NCI-H226 (cell line): Measurements from ENCODE around the gene KRT6A.
"Not testable (repeated sequence)": the region's sequence is repeated elsewhere in the genome, so short reads cannot be mapped to it uniquely, and the experiment has no call there.

Experiments
- DNase-seq: peaks from one replicate; pipeline ENCODE4 v3.0.0-alpha.2; 2015

KRT6A gene

DNA sequence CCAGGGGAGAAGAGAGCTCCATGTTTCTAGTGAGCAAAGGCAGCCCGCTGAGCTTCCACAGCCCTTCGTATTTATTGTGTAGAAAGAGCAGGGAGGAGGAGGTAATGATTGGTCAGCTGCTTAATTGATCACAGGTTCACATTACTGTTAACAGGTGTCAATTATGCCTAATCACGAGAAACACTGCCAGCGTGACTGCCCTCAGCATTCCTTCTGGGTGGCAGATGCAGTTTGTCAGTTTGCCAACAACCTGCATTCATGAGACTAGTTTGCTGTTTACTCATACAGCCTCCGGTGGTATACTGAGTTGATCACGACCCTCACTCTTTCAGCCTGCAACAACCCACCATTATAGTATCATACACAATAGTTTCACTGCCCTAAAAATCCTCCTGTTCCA is 7.5 kb upstream of the KRT6A start:
- not testable (repeated sequence) for DNase-seq

DNA sequence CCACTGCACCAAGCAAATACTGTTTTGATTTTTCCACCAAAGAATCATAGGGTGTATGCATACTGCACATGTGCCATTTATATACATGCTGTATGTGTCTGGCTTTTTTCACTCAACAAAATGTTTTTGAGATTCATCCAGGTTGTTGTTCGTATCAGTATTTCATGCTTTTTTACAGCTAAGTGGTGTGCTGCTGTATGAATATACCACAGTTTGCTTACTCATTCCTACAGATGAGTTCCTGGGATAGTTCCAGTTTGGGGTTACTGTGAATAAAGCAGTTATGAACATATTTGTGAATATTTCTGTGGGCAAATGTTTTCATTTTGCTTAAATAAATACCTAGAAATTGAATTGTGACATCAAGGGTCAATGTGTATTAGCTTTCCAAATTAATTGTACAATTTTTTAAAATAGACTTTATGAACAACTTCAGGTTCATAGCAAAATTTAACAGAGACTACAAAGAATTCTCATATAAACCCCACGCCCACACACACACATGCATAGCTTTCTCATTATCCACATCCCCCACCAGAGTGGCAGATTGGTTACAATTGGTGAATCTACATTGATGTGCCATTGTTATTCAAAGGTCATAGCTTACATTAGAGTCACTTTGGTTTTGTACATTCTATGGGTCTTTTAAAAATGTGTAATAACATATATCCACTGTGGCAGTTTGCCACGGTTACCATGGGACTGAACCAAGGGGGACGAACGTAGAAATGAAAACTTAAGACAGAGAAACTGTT is 6.9 kb upstream of the KRT6A start:
- DNase-seq, result peak; percentile 50

DNA sequence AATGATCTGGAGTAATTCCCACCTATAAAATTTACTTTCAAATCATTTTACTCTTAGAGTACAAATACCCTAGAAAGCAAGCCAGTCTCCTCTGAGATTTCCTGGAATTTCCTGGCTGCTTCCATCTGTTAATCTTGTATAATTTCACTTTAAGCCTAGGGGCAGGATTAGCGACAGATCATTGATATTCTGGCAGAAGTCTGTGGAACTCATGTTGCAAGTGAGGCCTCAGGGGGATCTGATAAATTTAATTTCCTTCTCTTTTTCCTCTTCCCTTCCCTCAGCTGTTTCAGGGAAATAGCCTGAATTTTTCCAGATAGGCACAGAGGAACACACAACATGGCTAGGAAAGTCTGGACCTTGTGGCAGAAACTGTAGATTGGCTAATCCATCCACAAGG is 5.9 kb upstream of the KRT6A start:
- DNase-seq, result no peak

DNA sequence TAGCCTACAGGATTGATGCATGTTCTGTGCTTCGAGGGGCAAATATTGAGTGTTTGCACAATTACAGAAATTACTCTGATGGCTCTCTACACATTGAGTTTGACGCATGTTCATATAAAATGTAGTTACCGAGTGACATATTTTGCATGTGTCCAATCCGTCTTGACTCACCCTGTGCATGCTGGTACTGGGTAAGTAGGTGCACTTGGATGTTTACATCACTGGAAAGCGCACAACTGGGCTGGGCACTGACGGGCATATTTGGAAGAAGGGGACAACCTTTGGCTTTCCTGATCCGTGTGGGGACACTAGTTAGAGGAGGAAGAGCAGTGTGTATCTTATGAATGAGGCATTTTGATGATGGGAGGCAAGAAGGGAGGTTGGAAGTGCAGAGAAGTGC is 4.9 kb upstream of the KRT6A start:
- DNase-seq, result no peak

DNA sequence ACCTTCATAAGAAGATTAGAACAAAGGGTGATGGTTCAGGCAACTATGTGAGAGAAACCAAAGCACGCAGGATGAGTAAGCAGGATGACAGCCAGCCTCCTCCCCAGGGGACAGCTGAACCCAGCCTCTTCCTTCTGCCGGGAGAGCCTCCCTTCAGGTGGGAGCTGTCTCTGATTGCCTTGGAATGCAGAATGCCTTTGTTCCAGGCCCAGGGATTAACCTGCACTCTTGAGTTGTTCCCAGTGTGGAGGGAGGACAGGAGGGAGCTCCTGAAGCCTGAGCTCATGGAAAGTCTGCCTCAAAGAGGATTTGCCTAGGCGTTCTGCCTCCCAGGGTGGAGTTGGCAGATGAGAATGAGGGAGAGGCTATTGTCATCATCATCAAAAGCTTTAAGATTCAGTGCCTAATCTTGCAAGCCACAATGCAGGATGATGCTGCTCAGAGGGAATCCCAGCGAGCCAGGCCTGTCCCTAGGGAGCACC is 3.6 kb upstream of the KRT6A start:
- peak; percentile 99 for DNase-seq

DNA sequence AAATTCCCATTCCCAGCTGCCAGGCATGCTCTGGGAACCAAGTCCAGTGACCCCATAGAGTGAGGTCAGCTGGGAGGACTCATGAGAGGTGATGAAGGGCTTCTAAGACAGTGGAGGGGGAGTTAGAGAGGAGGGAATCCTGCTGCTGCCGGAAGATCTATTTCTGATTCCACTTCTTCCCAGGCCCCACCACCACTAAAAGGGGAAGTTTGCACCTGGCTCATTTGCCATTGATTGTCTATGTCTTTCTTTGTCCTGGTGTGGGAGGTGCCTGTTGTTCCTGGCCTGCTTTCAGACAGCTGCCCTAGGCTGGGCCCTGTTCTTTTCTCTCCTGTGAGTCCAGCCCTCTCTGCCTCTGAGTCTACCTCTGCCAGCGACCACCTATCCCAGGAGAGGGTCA is 3.0 kb upstream of the KRT6A start:
- DNase-seq, result peak; percentile 64

DNA sequence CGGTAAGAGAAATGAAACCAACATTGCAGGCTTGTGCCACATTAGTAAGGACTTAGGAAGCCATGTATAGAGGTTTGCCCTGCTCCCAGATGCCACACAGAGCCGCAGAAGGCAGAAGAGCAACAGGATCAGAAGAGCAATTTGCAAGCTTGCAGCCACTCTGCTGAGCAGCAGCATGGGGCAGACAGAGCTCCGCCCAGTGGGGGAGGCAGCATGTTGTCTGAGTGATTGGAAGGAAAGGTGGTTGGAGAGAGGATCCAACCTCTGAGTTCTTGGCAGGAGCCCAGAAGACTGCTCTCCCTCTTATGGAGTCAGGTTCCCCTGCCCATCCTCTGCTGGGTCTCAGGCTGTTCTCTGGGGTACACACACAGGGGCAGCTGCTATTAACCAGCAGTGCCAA is 2.3 kb upstream of the KRT6A start:
- peak; percentile 97 for DNase-seq

DNA sequence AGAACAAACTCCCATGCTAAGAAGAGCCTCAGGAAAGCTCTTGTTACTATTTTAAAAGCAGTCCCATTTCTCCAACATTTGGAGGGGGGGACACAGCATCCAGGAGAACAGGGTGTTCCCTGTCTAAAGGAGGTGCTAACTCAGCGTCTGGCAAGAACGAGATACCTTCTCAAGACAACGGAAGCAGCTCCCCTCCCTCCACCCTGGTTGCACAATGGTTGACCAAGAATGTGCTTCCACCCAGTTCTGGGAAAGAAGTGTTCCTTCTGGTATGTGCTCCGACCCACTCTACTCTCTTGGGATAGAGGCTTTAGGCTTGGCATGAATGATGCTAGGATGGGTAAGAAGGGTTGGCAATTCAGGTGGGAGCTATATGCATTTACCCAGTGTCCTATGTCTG is 1.5 kb upstream of the KRT6A start:
- peak; percentile 99 for DNase-seq

DNA sequence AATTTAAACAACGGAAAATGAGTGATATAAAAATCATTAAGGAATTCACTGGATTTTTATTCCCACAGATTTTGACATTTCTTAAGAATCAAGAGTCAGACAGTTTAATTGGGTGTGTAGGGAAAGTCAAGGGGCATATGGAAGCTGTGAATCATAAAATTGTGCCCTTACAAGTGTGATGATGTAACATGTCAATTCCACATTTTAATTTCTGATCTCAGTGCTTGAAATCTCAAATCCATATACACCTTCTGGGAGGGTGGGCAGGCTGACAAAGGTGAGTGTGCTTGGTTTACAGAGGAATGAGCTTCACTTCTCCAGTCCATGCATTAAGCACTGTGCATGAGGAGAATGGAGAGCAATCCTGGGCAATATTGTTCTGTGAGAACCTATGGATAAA is 1.0 kb upstream of the KRT6A start:
- DNase-seq, result no peak

DNA sequence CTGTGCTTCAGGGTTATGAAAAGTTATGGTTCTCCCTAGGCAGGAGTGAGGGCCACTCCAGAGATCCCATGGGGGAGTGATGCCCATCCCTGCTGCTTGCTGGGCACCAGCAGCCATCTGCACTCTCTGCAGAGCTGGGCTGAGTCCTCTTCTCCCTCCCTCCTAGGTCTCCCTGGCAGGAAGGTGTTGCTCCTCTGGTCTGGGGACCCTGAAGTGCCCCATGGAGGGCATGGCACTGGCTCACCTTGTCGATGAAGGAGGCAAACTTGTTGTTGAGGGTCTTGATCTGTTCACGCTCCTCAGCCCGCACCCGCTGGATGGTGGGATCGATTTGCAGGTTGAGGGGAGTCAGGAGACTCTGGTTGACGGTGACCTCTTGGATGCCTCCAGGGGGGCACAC is 652 bp downstream of the KRT6A start:
- not testable (repeated sequence) for DNase-seq

DNA sequence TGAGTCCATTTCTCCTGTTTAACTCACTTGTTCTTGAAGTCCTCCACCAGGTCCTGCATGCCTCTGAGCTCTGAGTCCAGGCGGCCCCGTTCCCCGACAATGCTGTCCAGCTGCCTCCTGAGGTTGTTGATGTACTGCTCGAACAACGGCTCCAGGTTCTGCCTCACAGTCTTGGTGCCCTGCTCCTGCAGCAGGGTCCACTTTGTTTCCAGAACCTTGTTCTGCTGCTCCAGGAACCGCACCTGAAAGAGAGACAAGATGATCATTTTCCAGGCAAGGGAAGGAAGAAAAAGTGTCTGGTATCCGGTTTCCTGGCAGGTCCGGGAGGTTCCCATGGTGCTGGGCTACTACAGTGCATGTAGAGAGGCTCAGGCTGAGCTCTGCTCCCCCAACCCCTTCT is 1.6 kb downstream of the KRT6A start:
- DNase-seq, result not testable (repeated sequence)

DNA sequence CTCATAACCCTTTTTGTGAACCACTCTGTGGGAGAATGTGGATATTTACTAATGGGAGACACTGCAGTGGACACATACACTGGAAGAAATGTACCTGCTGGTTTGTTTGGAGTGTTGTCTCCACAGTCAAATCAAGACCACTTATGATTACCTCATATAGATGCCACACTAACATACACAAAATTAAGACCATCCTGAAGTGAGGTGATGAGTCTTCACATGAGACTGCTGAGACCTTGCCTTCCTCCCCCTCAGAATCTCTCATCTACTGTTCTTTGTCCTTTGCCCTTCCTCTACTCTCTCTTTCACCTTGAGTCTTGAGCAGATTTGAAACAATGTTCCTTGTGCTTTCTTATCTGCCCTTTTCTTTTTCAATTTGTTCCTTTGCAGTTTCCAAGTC is 4.3 kb downstream of the KRT6A start:
- no peak for DNase-seq

DNA sequence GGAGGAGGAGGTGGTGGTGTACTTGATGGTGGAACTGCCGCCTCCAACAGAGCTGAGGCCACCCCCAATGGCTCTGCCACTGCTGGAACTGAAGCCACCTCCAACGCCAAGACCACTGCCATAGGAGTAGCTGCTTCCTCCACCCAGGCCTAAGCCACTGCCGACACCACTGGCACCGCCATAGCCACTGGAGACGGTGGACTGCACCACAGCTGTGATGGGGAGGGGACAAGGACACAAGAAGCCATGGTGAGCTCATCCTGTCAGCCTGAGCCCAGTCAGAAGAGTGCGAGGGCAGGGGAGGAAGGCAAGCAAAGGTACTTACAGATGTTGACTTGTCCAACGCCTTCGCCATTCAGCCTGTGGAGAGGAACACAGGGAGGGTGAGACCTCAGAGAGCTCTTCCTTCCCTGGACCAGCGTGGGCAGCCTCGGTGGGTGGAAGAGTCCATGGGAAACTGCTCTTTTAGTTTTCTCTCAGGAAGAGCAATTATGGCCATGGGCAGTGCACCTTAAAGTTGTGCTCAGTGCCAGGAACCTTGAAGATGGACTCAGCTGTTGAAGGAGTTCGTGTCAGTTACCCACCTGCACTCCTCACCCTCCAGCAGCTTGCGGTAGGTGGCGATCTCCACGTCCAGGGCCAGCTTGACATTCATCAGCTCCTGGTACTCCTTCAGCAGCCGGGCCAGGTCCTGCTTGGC is 5.2 kb downstream of the KRT6A start:
- DNase-seq, result not testable (repeated sequence)

DNA sequence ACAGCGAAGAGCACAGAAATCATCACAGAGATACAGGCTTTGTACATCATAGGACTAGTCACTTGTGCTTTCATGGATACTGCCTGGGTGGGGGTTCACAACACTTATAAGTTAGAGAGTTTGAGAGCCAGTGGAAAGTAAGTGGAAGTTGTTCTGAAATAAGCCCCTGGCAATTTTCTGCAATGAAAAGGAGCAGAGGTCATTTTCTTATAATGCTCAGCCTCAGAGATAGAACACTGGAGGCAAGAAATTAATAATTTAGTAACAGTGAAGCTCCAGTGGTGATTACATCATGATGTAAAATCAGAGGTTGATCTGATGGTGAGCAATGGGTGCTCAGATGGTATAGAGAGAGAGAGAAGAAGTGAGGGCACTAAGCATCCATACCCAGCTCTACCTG is 5.8 kb downstream of the KRT6A start:
- no peak for DNase-seq

DNA sequence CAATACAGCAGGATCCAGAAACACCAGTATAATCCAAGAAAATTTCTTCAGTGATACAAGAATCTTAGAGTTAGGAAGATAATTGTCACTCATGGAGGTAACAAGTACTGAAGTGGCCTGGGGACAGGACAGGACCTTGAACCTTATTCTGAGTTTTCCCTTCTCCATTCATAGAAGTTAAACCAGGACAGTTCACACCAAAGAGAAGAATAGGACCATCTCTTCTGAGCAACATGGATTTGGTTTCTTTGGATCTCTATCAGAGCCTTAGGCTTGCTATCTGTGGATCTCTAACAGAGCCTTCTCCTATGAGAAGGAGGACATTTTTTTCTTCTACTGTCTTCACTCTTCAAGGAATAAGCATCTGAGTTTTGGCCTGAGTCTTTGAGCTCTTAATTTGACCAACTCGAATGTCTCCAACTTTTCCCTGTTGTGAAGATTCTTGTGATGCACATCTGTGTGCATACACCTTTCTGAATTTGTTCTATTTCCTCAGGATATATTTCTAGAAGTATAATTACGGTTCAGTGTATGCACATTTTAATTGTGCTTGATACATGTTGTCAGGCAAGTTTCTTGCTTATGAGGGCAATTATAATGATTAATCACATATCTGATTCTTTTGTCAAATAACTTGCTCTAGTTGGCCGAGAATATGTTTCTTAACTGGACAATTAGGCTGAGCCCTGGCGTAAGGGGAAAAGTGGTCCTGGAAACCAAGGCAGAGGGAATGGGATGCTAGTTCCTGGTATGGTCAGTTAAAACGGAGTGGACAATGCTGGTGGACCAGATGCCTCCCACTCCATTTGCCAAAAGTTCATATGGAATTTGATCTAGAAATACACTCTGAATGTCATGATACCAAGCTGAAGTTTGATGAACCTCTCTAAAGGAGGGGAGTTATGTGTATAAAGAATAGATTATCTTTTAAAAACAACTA is 6.6 kb downstream of the KRT6A start:
- no peak for DNase-seq

DNA sequence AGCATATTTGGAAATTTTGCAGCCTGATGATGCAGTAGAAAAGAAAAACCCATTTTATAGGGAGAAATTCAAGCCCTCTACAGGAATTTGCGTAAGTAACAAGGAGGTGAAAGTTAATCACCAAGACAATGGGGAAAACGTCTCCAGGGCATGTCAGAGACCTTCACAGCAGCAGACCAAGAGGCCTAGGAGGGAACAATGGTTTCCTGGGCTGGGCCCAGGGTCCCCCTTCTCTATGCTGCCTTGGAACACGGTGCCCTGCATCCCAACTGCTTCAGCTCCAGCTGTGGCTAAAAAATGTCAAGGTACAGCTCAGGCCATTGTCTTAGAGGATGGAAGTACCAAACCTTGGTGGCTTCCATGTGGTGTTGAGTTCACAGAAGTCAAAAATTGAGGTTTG is 13.0 kb downstream of the KRT6A start:
- no peak for DNase-seq

DNA sequence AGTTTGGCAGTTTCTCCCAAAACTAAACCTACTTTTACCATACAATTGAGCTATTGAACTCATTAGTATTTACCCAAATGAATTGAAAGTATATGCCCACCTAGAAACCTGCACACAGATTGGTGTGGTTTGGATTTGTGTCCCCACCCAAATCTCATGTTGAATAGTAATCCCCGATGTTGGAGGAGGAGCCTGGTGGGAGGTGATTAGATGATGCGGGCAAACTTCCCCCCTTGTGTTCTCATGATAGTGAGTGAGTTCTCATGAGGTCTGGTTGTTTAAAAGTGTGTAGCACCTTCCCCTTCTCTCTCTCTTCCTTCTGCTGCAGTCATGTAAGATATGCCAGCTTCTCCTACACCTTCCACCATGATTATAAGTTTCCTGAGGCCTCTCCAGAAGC is 15.4 kb downstream of the KRT6A start:
- no peak for DNase-seq

DNA sequence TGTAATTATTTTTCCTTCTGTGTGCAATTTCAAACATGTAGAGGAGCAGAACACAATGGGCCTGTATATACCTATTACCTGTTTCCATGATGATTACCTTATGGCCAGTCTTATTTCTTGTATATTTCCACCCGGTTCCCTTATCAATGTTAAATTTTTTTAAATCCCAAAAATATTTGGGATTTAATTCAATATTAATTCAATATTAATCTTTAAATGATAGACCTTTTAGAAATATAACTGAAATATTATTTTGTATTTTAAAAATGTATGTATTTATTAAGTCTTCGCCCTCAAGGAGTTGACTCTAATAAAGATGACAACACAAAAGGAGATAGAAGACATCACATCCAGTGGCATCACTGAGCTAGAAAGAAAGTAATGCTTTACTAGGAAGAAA is 18.8 kb downstream of the KRT6A start:
- DNase-seq, result no peak

DNA sequence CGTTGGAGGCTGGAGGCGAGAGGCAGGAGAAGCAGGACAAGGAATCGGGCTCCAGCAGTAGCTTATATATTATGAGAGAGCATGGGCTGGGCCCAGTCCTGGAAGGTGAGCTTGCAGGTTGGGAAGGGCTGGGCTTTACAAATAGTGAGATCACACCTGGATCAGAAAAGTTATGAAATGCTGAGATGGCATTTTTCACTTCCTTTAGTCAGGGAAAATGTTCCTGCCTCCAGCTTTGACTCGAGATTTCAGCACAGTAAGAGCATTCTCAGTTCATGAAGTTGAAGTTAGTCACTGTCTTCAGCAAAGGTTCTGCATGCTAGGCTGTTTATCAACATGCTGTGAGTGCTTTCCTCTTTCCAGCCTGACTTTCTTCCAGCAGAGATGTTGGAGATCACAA is 19.3 kb downstream of the KRT6A start, which contains the start of gene KRT6C:
TSS of gene KRT6C (minus strand) at position 38 of the 400 bp plus-strand sequence. CDS start 68 bp downstream, outside the sequence.
- no peak for DNase-seq

DNA sequence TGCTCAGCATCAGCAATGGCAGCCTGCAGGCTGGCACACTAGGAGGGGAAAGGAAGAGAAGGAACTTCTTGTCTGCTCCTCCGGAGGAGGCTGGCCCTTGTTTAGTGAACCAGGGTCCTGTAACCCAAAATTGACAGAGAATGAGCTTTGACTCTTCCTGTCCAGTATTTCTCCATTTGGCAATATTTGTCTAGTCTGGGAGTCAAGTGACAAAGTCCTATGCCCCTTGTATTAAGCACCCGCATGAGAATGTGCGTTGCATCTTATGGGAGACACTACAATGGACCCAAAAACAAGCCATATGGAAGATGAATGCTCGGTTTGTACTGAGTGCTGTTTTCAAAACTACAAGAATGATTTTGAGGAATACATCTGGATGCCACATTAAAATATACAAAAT is 23.2 kb downstream of the KRT6A start:
- DNase-seq, result no peak

DNA sequence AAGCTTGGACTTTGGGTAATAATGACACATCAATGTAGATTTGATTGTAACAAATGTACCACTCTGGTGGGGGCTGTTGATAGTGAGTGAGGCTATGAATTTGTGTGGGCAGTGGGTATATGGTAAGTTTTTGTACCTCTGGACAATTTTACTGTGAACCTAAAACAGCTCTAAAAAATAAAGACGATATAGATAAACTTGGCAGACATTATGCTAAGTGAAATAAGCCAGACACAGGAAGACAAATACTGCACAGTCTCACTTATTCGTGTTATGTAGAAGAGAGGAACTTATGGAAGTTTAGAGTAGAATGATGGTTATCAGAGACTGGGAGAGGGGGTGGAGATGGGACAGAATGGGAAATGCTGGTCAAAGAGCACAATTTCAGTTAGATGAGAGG is 28.2 kb downstream of the KRT6A start:
- DNase-seq, result no peak

DNA sequence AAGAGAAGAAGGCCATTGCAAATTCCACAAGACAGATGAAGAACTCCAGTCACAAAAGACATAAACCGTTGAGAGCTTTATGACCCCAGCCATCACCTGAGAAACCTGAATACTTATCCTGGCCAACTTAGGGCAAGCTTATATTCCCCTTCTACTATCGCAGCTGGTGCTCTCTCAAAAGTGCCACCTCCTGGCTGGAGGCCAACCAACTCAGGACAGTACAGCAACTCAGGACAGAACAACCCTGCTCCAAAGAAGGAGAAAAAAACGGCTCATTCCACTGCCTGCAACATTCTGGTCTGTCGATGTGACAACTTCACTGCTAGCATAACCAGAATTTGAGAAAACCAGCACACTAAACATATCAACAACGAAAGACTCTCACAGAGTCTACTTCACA is 31.4 kb downstream of the KRT6A start:
- no peak for DNase-seq

DNA sequence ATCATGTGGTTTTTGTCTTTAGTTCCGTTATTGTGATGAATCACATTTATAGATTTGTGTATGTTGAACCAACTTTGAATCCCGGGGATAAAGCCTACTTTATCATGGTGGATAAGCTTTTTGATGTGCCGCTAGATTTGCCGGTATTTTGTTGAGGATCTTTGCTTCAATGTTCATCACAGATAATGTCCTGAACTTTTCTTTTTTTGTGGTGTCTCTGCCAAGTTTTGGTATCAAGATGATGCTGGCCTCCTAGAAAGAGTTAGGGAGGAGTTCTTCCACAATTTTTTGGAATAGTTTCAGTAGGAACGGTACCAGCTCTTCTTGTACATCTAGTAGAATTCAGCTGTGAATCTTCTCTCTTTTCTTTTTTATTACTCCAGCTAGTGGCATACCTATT is 34.2 kb downstream of the KRT6A start:
- no peak for DNase-seq
